Measurements from ENCODE around the gene ANO7.

Gene ANO7

DNA sequence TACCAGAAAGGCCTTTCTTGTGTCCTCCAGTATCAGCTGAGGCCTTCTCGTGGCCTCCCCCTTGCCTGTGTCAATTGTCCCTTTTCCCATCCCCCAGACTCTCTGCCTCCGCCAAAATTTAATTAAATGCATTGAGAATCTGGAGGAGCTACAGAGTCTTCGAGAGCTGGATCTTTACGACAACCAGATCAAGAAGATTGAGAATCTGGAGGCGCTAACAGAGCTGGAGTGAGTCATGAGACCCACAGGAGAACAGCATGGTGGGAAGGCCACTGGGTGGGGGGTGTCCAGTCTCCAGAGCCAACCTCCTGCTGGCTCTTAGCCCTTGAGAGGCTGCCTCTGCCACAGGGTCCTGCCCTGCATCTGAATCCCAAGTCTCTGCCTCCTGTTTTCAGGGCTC lies 29.4 kb upstream of the ANO7 start:
- no peak for DNase-seq

- DNase-seq = no peak
Measured at GRCh38 chr2:241160318-241160717, 28.2 kb upstream of the ANO7 start.

DNA sequence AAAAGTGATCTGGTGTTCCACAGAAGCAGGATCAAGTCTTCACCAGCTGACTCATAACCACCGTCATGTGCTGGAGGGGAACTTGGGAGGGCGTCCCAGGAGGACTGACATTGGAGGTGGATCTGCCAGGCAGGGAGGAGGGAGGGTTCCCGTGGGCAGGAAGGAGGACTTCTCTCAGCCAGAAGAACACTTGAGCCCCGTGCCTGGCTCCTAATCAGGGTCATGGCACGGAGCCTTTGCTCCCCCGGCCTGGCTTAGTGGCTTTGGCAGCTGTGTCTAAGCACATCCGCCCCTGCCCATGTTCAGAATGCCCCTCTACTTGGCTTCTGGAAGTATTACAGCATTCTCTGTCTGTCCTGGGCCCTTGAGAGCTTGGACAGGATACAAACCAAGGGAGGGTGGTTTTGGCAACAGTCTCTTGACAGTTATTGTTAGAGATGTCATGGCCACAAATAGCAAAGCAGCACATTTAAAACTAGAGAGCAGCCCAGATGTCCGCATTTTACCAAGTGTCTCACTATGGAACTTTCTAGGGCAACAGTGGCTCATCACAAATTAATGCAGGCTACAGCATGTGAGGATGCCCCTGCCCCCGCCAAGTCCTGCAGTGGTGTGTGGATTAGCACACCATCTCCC lies 26.7 kb upstream of the ANO7 start:
- DNase-seq = no peak

DNA sequence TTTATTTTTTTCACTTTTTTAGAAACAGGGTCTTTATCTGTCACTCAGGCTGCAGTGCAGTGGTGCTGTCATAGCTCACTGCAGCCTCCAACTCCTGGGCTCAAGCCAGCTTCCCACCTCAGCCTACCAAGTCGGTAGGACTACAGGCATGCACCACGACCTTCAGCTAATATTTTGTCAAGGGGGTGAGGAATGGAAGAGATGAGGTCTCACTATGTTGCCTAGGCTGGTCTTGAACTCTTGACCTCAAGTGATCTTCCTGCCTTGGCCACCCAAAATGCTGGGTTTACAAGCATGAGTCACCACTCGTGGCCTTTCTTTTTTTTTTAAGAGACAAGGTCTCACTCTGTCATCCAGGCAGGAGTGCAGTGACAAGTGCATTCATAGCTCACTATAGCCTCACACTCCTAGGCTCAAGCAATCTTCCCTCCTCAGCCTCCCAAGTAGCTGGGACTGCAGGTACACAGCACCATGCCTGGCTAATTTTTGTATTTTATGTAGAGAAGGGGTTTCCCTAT lies 24.8 kb upstream of the ANO7 start:
- no peak for DNase-seq

- DNase-seq = no peak
Measured at GRCh38 chr2:241168366-241168765, 20.1 kb upstream of the ANO7 start.

GRCh38 chr2:241173557-241173956 lies 14.9 kb upstream of the ANO7 start:
- DNase-seq = no peak

DNA sequence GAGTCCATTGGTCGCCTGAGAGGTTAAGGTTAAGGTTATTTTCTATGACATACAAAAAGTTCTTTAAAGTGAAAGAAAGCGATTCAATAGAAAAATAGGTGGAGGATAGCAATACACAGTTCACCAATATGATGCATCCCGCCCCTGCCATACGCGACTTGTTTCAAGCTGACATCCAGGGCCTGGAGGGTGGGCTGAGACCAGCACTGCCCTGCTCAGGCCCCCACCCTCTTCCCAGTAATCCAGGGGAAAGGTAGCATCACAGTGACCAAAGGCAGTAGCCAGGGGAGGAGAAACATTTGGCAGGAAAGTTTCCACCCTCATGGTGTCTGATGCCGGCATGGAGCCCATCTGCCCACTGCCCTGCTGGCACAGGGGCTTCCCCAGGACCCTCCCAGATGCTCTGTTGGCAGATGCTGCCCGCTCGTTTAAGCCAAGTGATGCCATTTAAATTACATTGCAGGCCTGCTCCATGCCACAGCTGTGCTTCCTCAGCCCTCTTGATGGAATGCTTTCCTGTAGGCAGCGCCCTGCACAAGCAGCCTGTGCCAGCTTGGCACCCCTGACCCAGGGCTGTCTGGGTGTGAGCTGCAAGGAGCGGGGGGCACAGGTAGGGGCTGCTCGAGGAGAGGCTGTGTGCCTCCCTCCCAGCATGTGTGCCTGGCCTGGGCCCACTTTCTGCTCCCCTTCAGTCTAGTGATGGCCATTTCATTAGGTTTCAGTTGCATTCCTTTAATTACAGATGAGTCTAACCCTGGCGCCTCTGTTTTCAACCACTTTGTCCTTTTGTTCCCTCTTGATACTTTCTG lies 10.7 kb upstream of the ANO7 start:
- DNase-seq = no peak

GRCh38 chr2:241178961-241179360 lies 9.5 kb upstream of the ANO7 start:
- DNase-seq = no peak

DNA sequence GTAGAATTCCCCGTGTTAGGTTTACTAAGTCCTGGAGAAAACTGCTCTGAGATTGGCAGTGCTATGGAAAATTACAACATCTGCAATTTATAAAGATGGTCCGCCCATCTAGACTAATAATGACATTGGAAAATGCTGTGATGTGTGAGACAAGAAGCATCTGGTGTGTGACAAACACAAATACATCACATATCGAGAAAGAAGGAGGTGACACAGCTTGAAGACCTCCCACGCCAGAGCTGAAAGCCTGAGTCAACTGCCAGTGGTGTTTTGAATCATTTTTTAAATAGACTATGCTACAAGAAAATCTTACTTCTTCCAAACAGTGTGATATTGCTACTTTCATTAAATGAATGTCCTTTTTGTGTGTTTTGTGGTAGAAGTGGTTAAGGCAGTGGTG lies 8.6 kb upstream of the ANO7 start:
- DNase-seq = no peak

GRCh38 chr2:241180495-241180894 lies 8.0 kb upstream of the ANO7 start:
- no peak for DNase-seq

DNA sequence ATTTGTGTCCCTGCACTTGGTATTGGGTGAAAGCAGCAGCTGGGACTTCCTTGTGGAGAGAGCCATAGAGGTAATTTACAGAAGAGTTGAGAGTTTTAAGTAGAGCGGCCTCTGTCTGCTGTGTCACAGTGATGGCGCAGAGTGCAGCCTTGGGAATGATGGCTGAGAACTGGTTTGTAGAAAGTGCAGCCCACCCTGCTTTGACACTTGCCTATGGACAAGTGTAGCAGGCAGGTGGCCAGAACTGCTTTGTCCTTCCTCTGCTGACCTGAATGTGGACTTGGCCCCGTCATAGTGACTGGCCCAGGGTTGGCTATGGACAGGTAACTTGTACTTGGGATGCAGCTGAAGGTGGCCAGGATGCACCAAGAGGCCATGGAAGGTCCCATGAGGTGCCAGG lies 6.4 kb upstream of the ANO7 start:
- no peak for DNase-seq

GRCh38 chr2:241182531-241183133 lies 5.8 kb upstream of the ANO7 start:
- DNase-seq = no peak

- DNase-seq = no peak
Measured at GRCh38 chr2:241183221-241183620, 5.3 kb upstream of the ANO7 start.

DNA sequence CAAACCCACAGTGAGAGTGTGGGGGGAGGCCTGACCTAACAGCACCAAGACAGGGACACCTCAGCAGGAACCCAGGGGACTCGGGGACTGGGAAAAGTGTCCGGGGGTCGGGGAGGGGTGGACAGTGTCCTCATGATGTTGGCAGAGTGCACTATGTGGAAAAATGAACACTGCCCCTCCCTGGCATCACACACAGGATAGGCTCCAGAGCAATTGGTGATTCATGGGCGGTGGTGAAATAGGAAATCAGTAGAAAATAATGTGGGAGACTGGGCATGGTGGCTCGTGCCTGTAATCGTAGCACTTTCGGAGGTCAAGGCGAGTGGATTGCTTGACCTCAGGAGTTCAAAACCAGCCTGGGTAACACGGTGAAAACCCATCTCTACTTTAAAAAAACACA lies 3.6 kb upstream of the ANO7 start:
- DNase-seq = no peak

- no peak for DNase-seq
Measured at GRCh38 chr2:241185961-241186360, 2.5 kb upstream of the ANO7 start.

GRCh38 chr2:241187101-241187917 lies 1.2 kb upstream of the ANO7 start:
- no peak for DNase-seq

- no peak for DNase-seq
Measured at GRCh38 chr2:241187918-241188234, 601 bp upstream of the ANO7 start.

- no peak for DNase-seq
Measured at GRCh38 chr2:241189093-241189855, 797 bp downstream of the ANO7 start.

DNA sequence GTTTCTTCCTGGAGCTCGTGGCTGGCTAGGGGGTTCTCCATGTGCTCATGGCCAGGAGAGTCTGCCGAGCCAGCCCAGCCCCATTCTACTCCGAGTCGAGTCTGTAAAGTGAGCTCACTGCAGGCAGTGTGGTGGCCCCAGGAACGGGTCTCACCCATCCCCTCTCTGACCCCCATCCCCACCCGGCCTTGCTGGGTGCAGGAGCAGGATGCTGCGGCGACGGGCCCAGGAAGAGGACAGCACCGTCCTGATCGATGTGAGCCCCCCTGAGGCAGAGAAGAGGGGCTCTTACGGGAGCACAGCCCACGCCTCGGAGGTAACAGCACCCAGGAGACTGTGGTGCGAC lies 1.4 kb downstream of the ANO7 start:
- no peak for DNase-seq

DNA sequence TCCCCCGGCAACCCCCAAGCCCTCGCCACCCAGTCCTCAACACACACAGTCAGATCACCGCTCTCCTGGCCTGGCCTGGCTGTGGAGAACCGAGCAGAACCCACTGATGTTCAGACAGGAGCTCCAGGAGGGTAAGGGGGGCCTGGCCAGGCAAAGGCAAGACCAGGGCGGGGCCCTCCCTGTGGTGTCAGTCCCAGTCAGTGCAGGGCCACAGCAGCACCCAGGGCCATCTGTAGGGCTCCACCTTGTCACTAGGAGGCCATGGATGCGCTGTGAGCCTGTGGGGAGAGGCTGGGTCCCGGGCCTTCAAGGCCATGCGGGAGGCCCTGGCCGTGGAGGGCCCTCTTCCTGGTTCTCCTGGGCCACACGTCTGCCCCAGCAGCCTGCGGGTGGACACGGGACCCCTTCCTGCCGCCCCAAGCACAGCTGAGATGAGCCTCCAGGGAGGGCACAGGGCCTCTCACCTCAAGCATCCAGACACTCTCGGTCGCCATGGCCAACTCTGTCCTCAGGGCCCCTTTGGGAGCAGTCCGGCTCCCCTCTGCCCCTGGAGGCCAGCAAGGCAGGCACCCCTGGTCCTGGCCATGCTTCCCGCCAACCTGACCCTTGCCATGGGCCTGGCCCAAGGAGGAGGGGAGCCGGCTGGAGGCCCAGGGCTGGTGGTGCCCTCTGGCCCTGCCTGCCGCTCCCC lies 2.0 kb downstream of the ANO7 start:
- DNase-seq = no peak

- DNase-seq = no peak
Measured at GRCh38 chr2:241191081-241191480, 2.6 kb downstream of the ANO7 start.

DNA sequence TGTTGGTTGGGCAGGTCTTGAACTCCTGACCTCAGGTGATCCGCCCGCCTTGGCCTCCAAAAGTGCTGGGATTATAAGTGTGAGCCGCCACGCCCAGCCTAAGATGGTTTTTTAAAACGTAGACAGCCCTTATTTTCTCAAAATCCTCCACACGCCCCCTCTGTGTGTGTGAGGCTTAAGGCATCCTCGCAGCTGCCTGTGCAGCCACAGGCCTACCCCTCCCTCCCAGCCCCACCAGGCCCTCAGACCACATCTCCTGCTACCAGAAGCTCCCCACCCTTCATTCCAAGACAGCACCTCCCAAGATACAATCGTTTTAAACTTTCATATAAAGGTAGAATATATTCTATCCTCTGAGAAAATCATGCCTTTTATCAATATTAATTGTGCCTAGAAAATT lies 4.8 kb downstream of the ANO7 start:
- no peak for DNase-seq
